ENCODE data around the gene LHFPL6.

The LHFPL6 gene

DNA sequence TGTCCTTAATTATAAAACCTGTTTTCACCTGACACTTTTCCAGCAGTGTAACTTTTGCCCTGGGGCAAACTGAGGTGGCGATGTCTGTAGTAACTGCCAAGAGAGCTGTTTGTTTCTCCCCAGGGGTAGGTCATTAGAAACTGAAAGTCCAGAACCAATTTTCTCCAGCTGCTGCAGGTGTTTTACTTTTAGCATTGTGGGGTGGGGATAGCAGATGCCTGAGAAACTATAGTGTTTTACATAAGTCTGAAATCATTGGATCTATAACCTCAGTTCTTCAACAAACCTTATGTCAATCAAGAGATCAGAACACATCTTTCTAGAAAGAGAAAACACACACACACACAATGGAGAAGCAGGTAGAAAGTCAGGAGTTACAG lies 92.7 kb downstream of the LHFPL6 start:
- TF ChIP-seq, protein P1, sequence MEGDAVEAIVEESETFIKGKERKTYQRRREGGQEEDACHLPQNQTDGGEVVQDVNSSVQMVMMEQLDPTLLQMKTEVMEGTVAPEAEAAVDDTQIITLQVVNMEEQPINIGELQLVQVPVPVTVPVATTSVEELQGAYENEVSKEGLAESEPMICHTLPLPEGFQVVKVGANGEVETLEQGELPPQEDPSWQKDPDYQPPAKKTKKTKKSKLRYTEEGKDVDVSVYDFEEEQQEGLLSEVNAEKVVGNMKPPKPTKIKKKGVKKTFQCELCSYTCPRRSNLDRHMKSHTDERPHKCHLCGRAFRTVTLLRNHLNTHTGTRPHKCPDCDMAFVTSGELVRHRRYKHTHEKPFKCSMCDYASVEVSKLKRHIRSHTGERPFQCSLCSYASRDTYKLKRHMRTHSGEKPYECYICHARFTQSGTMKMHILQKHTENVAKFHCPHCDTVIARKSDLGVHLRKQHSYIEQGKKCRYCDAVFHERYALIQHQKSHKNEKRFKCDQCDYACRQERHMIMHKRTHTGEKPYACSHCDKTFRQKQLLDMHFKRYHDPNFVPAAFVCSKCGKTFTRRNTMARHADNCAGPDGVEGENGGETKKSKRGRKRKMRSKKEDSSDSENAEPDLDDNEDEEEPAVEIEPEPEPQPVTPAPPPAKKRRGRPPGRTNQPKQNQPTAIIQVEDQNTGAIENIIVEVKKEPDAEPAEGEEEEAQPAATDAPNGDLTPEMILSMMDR (IDR thresholded peaks at IDR 0.05; ENCODE audit: low read depth, low read length, missing control alignments): no peak
- H3K4me3 ChIP-seq (ENCODE audit: low read depth, low read length): no peak overlapping the region
- peak; percentile 12 for DNase-seq (ENCODE audit: low read depth)

DNA sequence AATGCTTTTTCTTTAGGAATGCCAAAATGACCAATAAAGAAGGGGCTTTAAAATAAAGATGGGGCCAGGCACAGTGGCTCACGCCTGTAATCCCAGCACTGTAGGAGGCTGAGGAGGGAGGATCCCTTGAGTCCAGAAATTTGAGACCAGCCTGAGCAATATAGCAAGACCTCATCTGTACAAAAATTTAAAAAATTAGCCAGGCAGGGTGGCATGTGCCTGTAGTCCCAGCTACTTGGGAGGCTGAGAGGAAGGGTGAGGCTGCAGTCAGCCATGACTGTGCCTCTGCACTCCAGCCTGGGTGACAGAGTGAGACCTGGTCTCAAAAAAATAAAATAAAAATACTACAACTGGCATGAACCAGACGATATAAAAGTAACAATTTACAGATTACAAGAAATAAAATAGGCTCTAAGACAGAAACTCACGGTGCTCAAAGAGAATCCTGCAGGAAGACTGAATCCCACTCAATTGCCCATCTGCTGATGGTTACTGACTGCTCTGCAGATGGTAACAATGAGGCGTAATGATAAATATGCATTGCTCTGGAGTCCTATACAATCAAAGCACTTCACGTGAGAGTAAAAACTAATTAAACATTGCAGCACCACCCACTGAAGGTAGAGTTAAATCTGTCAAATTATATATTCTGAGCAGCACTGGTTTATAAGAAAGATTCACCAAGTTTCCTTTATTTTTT lies 93.2 kb downstream of the LHFPL6 start:
- TF ChIP-seq, protein P1 (IDR thresholded peaks at IDR 0.05; ENCODE audit: low read depth, low read length, missing control alignments): no peak
- no peak overlapping the region for H3K4me3 ChIP-seq (ENCODE audit: low read depth, low read length)
- DNase-seq (ENCODE audit: low read depth): no peak

DNA sequence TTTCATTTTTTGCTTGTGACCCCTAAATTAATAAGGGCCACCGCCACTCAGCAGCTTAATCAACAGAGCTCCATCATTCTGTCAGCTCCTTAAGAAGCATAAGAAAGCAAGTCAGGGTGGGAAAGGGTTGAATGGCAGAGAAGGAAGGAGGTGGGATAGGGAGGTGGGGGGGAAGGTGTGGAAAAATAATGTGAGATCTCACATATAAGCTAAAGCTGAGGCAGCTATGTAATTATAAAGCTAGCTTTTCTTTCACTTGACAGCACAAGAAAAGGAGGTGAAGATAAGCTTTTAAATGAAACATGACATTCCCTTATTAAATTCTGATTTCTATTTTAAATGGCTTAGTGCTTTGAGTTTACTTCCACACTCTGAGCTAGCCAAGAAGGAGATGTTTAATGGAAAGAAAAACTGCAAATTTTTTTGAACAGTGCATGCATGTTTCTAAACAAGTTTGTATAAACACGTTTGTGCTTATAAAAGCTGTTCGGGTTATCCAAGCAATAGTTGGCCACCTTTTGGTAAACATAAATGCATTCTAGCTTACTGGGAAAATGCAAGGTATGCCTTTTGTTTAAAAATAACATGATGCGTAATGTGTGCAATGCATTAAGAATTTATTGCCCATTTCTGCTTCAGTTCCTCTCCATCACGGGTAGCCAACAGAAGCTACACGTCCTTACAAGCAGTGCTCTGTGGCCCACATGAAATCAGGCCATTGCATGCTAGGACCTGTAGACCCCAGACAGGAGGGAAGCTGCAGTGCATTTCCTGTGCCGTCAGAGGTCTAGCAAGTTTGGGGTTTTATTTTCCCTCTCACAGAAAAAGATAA lies 96.2 kb downstream of the LHFPL6 start:
- no peak overlapping the region for H3K4me3 ChIP-seq (ENCODE audit: low read depth, low read length)
- DNase-seq (ENCODE audit: low read depth): no peak
- TF ChIP-seq, protein P1 (IDR thresholded peaks at IDR 0.05; ENCODE audit: low read depth, low read length, missing control alignments): no peak

DNA sequence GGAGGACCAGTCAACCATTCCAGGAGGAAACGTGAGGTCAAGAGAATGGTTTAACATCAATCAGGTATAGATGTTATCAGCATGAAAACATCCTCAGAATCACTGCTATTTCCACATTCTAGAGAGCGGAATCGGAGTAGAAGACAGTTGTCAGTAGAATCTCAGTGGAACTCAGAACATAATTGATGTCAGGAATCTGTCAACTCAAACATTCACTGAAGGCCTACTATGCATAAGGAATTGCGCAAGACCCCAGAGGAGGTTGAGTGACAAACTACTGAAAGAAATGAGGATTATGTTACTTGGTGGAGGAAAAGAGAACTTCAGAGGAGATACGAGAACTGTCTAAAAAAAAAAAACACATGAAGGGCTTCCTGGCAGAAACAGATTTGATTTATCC lies 97.8 kb downstream of the LHFPL6 start:
- DNase-seq (ENCODE audit: low read depth): no peak
- no peak overlapping the region for H3K4me3 ChIP-seq (ENCODE audit: low read depth, low read length)
- TF ChIP-seq, protein P1 (IDR thresholded peaks at IDR 0.05; ENCODE audit: low read depth, low read length, missing control alignments): no peak

DNA sequence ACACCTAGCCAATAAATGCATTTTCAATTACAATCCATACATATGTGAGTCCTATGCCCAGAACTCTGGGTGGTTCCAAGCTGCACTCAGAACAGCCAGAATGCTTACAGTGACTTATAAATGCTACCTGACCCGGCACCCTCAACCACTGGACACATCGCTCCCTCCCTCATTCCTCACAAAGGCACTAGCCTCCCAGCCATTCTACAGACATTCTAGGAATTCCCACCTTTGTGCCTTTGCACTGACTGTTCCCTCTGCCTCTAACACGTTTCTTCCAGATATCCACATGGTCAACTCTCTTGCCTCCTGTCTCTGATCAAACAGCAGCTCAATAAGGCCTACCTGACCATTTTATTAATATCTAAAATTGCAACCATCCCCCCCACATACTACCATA lies 99.9 kb downstream of the LHFPL6 start:
- TF ChIP-seq, protein P1 (IDR thresholded peaks at IDR 0.05; ENCODE audit: low read depth, low read length, missing control alignments): no peak
- no peak overlapping the region for H3K4me3 ChIP-seq (ENCODE audit: low read depth, low read length)
- DNase-seq (ENCODE audit: low read depth): no peak

DNA sequence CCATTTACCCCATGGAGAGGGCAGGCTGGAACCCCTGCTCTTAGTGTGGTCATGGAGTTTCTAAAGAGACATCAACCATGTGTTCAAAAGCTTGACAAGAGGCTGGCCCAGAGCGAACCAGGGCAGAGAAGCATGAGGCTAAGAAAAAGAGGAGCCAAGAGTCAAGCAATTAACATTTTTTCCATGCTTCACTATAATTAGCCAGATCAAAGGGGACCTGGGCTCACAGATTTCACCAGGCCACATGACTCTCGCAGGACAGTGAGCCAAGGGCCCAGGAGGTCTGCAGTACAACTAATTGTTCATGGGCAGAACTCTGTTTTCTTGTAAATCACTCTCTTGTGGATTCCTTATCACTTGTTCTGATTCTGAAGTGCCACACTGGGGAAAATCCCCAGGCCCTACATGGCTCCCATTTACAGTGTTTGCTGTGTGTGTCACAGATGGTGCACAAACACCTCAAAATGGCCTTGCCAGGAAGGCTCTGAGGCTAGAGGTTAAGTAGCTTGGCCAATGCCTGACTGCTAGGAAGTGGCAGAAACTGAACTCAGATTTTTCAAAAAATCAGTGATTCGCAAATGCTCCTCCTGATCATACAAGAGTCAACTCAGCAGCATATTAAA lies 101.2 kb downstream of the LHFPL6 start:
- TF ChIP-seq, protein P1 (IDR thresholded peaks at IDR 0.05; ENCODE audit: low read depth, low read length, missing control alignments): no peak
- no peak for DNase-seq (ENCODE audit: low read depth)
- H3K4me3 ChIP-seq (ENCODE audit: low read depth, low read length): no peak overlapping the region
